ENCODE measurements around the gene BAAT.

- no peak for TF ChIP-seq POLR2A (IDR thresholded peaks at IDR 0.05)
- TF ChIP-seq CTCF (IDR thresholded peaks at IDR 0.05) = no peak
Measured at GRCh38 chr9:101350285-101350684, 34.5 kb downstream of the BAAT start.

Data from testis (tissue), 2 donors.